ENCODE measurements around the gene RAB27A. TPM values are rescaled to one million over a fixed set of nuclear protein-coding genes. Genes with fewer than 3 reads are reported as not detected.

The RAB27A gene
- total RNA-seq, 1 experiment from 2014 or later: 8.0 TPM

- intact Hi-C loops (cut with micrococcal nuclease; ENCODE audit: unreplicated experiment) (no loop called here), in situ Hi-C loops (cut with HindIII; ENCODE audit: low pct_unique_long_range_greater_than_20kb, low sequenced_read_pairs) (no loop called here)
- TF ChIP-seq SIN3A (IDR thresholded peaks at IDR 0.05; ENCODE audit: borderline replicate concordance, insufficient read depth, low read depth, low read length) (no peak), REST (IDR thresholded peaks at IDR 0.05; ENCODE audit: insufficient read depth in 1 of 2, low read depth in 2 of 2, low read length in 1 of 2) (no peak), POLR2AphosphoS5 (IDR thresholded peaks at IDR 0.05; ENCODE audit: low read depth, low read length) (no peak), CTCF (IDR thresholded peaks at IDR 0.05) (no peak)
- ATAC-seq (no peak), DNase-seq (ENCODE audit: low read depth, low spot score) (no peak)
- no peak overlapping the region for H3K4me3 ChIP-seq (ENCODE audit: low read depth in 2 of 2, low read length in 2 of 2)
- ChIA-PET CTCF (no interaction called here), POLR2A (no interaction called here)
- H3K9me3 ChIP-seq (ENCODE audit: control insufficient read depth, insufficient read depth, low read depth, low read length): no peaks in the 10 kb centered on the region
- no peaks in the 10 kb centered on the region for H3K27me3 ChIP-seq (ENCODE audit: control insufficient read depth, insufficient read depth, low read length)
- no peak overlapping the region for H3K27ac ChIP-seq (ENCODE audit: low read length)
- BruUV-seq (replicated peaks): no TSS peak
- no peaks in the 10 kb centered on the region for H3K36me3 ChIP-seq (ENCODE audit: control insufficient read depth, insufficient read depth, low read length)
- H3K4me1 ChIP-seq (ENCODE audit: control insufficient read depth, insufficient read depth, low read length): no peaks in the 10 kb centered on the region
These were observed 23.1 kb downstream of the RAB27A start for GRCh38 chr15:55266547-55266946.

- intact Hi-C loops (cut with micrococcal nuclease; ENCODE audit: unreplicated experiment): no loop called here
- ATAC-seq (no peak), DNase-seq (ENCODE audit: low read depth, low spot score) (no peak)
- no peak for TF ChIP-seq TCF7L2 (IDR thresholded peaks at IDR 0.05; ENCODE audit: low read depth, low read length)
- TF ChIP-seq REST (IDR thresholded peaks at IDR 0.05; ENCODE audit: insufficient read depth in 1 of 2, low read depth in 2 of 2, low read length in 1 of 2): no peak
- no peak for TF ChIP-seq CTCF (IDR thresholded peaks at IDR 0.05)
- TF ChIP-seq SIN3A (IDR thresholded peaks at IDR 0.05; ENCODE audit: borderline replicate concordance, insufficient read depth, low read depth, low read length): no peak
- TF ChIP-seq POLR2AphosphoS5 (IDR thresholded peaks at IDR 0.05; ENCODE audit: low read depth, low read length): no peak
- BruUV-seq (replicated peaks): no TSS peak
- H3K36me3 ChIP-seq (ENCODE audit: control insufficient read depth, insufficient read depth, low read length): no peaks in the 10 kb centered on the region
- H3K27me3 ChIP-seq (ENCODE audit: control insufficient read depth, insufficient read depth, low read length): no peaks in the 10 kb centered on the region
- ChIA-PET POLR2A (no interaction called here), CTCF (no interaction called here)
- H3K4me3 ChIP-seq (ENCODE audit: low read depth in 2 of 2, low read length in 2 of 2): no peak overlapping the region
- in situ Hi-C loops (cut with HindIII; ENCODE audit: low pct_unique_long_range_greater_than_20kb, low sequenced_read_pairs): no loop called here
- no peaks in the 10 kb centered on the region for H3K4me1 ChIP-seq (ENCODE audit: control insufficient read depth, insufficient read depth, low read length)
- no peak overlapping the region for H3K27ac ChIP-seq (ENCODE audit: low read length)
- H3K9me3 ChIP-seq (ENCODE audit: control insufficient read depth, insufficient read depth, low read depth, low read length): no peaks in the 10 kb centered on the region
These were observed 29.0 kb downstream of the RAB27A start for GRCh38 chr15:55260562-55261131.
